Trophoblast cell (in vitro differentiated cells and primary cell): ENCODE data around the gene WDR35.

Experiments
- DNase-seq, 2 donors: peaks; one replicate each; pipeline ENCODE4 v3.0.0-alpha.2; 2016
- H2AFZ ChIP-seq: 2 replicates; pipeline ENCODE4 v1.6.1; 2013; ENCODE audit warnings: low read length, moderate library complexity, mild to moderate bottlenecking; ENCODE audit not compliant: insufficient read depth, poor library complexity
- H2AK5ac ChIP-seq: 2 replicates; pipeline ENCODE4 v1.6.1; 2013; ENCODE audit warnings: mild to moderate bottlenecking, low read length
- H2BK120ac ChIP-seq: 2 replicates; pipeline ENCODE4 v1.6.1; 2013; ENCODE audit warnings: low read length, mild to moderate bottlenecking, moderate library complexity; ENCODE audit not compliant: insufficient read depth, poor library complexity
- H2BK12ac ChIP-seq: 2 replicates; pipeline ENCODE4 v1.6.1; 2013; ENCODE audit warnings: mild to moderate bottlenecking, low read length, moderate library complexity
- H2BK5ac ChIP-seq: 2 replicates; pipeline ENCODE4 v1.6.1; 2013; ENCODE audit warnings: low read length, low read depth, moderate library complexity, mild to moderate bottlenecking; ENCODE audit not compliant: poor library complexity
- H3K14ac ChIP-seq: 2 replicates; pipeline ENCODE4 v1.6.1; 2013; ENCODE audit warnings: mild to moderate bottlenecking, low read length
- H3K18ac ChIP-seq: 2 replicates; pipeline ENCODE4 v1.6.1; 2013; ENCODE audit warnings: mild to moderate bottlenecking, low read length
- H3K23ac ChIP-seq: 2 replicates; pipeline ENCODE4 v1.6.1; 2013; ENCODE audit warnings: low read length
- H3K27ac ChIP-seq: 2 replicates; pipeline ENCODE4 v1.5.1; 2013; ENCODE audit warnings: low read depth, mild to moderate bottlenecking, inconsistent platforms, low read length, moderate library complexity
- H3K27me3 ChIP-seq: 2 replicates; pipeline ENCODE4 v1.6.1; 2013; ENCODE audit warnings: inconsistent platforms, mild to moderate bottlenecking, low read length, moderate library complexity; ENCODE audit not compliant: insufficient read depth
- H3K36me3 ChIP-seq, 2 experiments: 1 replicate in 1 of 2; 2 replicates in 1 of 2; pipeline ENCODE4 v1.6.1; 2013; ENCODE audit warnings: low read length in 2 of 2, mild to moderate bottlenecking in 2 of 2, moderate library complexity in 1 of 2; ENCODE audit not compliant: insufficient read depth in 2 of 2, control insufficient read depth in 1 of 2
- H3K4ac ChIP-seq: 2 replicates; pipeline ENCODE4 v1.6.1; 2013; ENCODE audit warnings: low read depth, mild to moderate bottlenecking, low read length, moderate library complexity
- H3K4me1 ChIP-seq, 2 experiments: 1 replicate in 1 of 2; 2 replicates in 1 of 2; pipeline ENCODE4 v1.6.1; 2013; ENCODE audit warnings: low read length in 2 of 2, mild to moderate bottlenecking in 2 of 2, moderate library complexity in 1 of 2; ENCODE audit not compliant: insufficient read depth in 2 of 2, control insufficient read depth in 1 of 2
- H3K4me2 ChIP-seq: 2 replicates; pipeline ENCODE4 v1.6.1; 2013; ENCODE audit warnings: inconsistent platforms, mild to moderate bottlenecking, low read length, moderate library complexity
- H3K4me3 ChIP-seq: 2 replicates; pipeline ENCODE4 v1.5.1; 2013; ENCODE audit warnings: mild to moderate bottlenecking, low read depth, low read length, inconsistent platforms
- H3K79me1 ChIP-seq: one replicate; pipeline ENCODE4 v1.6.1; 2013; ENCODE audit warnings: low read length
- H3K79me2 ChIP-seq: 2 replicates; pipeline ENCODE4 v1.6.1; 2013; ENCODE audit warnings: low read length, mild to moderate bottlenecking; ENCODE audit not compliant: control insufficient read depth, insufficient read depth, poor library complexity
- H3K9ac ChIP-seq: 2 replicates; pipeline ENCODE4 v1.6.1; 2013; ENCODE audit warnings: mild to moderate bottlenecking, low read length
- H3K9me3 ChIP-seq: 2 replicates; pipeline ENCODE4 v1.6.1; 2013; ENCODE audit warnings: low read depth, mild to moderate bottlenecking, control low read depth, inconsistent platforms, low read length; ENCODE audit not compliant: insufficient read depth
- H4K12ac ChIP-seq: 2 replicates; pipeline ENCODE4 v1.6.1; 2013; ENCODE audit warnings: low read depth, mild to moderate bottlenecking, low read length, moderate library complexity
- H4K8ac ChIP-seq: 2 replicates; pipeline ENCODE4 v1.6.1; 2013; ENCODE audit warnings: low read depth, mild to moderate bottlenecking, low read length, moderate library complexity
- H4K91ac ChIP-seq: one replicate; pipeline ENCODE4 v1.6.1; 2013; ENCODE audit warnings: low read depth, mild to moderate bottlenecking, low read length, moderate library complexity
- WGBS: extraction: QIAGEN DNeasy Blood & Tissue Kit; methylation state at CpG from one replicate; pipeline ENCODE4 v1.1.7; 2013; ENCODE audit warnings: missing lambda C conversion rate; ENCODE audit not compliant: insufficient read length, insufficient coverage; ENCODE audit errors: extremely low coverage; 5-methylcytosine and 5-hydroxymethylcytosine counted together

WDR35 gene

DNA sequence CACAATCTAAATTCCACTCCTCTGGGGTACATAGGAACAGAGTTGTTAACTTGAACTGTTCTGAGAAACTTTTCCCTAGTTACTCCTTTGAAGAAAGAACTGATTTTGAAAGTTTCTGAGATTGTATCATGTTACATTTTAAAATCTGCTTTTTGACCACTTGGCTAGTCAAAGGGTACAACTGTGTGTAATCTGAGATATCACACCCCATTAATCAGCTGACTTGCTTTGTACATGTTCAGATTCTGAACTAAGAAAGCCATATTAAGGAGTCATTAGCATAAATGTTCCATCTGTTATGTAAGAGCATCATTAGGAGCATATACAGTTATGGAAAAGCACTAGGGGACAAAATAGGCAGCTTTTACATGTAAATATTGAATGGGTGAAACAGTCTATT lies 3.8 kb upstream of the WDR35 start:
- Histone ChIP-seq H3K4me1 (peaks cover 0 to 4% of the 10 kb centered on the region in 2 experiments), H3K4me3 (no peak overlapping the region), H3K27me3 (no peaks in the 10 kb centered on the region), H2AK5ac (no peak overlapping the region), H3K9ac (no peak overlapping the region), H3K79me2 (peaks cover 2% of the 10 kb centered on the region), H2BK5ac (no peak overlapping the region), H4K8ac (no peak overlapping the region), H3K4me2 (no peak overlapping the region), H4K91ac (no peak overlapping the region), H3K14ac (no peak overlapping the region), H4K12ac (no peak overlapping the region), H2AFZ (no peak overlapping the region), H2BK12ac (no peak overlapping the region), H3K4ac (no peak overlapping the region), H3K79me1 (peaks cover 2% of the 10 kb centered on the region), H2BK120ac (no peak overlapping the region), H3K18ac (no peak overlapping the region), H3K36me3 (peaks cover 5% of the 10 kb centered on the region in 2 experiments), H3K9me3 (no peaks in the 10 kb centered on the region), H3K27ac (no peak overlapping the region), H3K23ac (no peak overlapping the region)
- no peak for DNase-seq

DNA sequence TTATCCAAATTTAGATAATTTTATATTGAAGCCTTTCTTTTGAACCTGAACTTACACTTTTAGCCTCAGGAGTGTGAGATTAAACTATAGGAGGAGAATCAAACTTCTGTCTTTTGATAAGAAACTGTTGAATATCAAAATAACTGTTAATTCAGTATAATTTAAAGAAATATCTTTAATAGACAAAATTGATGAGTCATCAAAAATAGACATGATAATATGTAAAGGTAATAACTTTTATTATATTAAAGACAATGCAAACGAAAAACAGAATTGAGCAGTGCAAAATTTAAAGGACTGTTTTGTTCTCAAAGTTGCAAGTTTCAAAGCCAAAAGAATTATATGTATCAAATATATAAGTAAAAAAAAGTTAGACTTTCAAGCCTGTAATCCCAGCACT lies 2.0 kb upstream of the WDR35 start:
- Histone ChIP-seq H3K18ac (no peak overlapping the region), H3K27ac (no peak overlapping the region), H2AFZ (no peak overlapping the region), H3K4me2 (no peak overlapping the region), H3K14ac (no peak overlapping the region), H4K91ac (no peak overlapping the region), H3K4me1 (peaks cover 0 to 4% of the 10 kb centered on the region in 2 experiments), H4K8ac (no peak overlapping the region), H3K79me1 (peaks cover 2% of the 10 kb centered on the region), H3K79me2 (peaks cover 2% of the 10 kb centered on the region), H3K9me3 (no peaks in the 10 kb centered on the region), H2BK120ac (no peak overlapping the region), H4K12ac (no peak overlapping the region), H3K4ac (no peak overlapping the region), H3K23ac (no peak overlapping the region), H2BK5ac (no peak overlapping the region), H3K27me3 (no peaks in the 10 kb centered on the region), H3K9ac (no peak overlapping the region), H3K4me3 (no peak overlapping the region), H3K36me3 (peaks cover 2 to 5% of the 10 kb centered on the region in 2 experiments), H2AK5ac (no peak overlapping the region), H2BK12ac (no peak overlapping the region)
- no CpG with 5 or more reads among the region's 1 CpG for WGBS
- no peak for DNase-seq

DNA sequence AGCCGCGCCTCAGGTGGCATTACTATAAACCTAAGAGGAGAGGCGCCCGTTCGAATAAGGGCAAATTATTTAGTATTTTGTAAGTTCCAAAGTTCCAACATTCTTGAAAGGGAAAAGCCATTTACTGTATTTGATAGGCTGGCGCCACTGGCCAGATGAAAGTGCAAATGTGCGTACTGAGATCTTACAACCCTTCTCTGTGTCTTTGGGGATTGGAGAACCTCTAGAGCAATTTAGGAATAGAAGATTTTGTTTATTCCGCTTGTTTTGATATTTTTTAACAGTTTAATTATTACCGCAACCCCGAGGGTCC lies 467 bp upstream of the WDR35 start:
- peak overlapping the region; percentile 86 for H4K12ac ChIP-seq
- WGBS = no CpG with 5 or more reads among the region's 10 CpGs
- H3K4me2 ChIP-seq = peak overlapping the region; percentile 79
- H2AFZ ChIP-seq = peak overlapping the region; percentile 85
- H2BK12ac ChIP-seq = no peak overlapping the region
- peak overlapping the region; percentile 90 for H3K4me3 ChIP-seq
- H3K36me3 ChIP-seq = peaks cover 0 to 5% of the 10 kb centered on the region in 2 experiments
- no peaks in the 10 kb centered on the region for H3K27me3 ChIP-seq
- H3K14ac ChIP-seq = peak overlapping the region; percentile 73
- H3K27ac ChIP-seq = no peak overlapping the region
- peak overlapping the region; percentile 96 for H4K8ac ChIP-seq
- H2BK120ac ChIP-seq = no peak overlapping the region
- H3K18ac ChIP-seq = no peak overlapping the region
- H2BK5ac ChIP-seq = no peak overlapping the region
- no peak for DNase-seq
- H3K79me1 ChIP-seq = peaks cover 2% of the 10 kb centered on the region
- H3K23ac ChIP-seq = no peak overlapping the region
- H3K9me3 ChIP-seq = no peaks in the 10 kb centered on the region
- H4K91ac ChIP-seq = peak overlapping the region; percentile 76
- no peak overlapping the region for H3K9ac ChIP-seq
- peaks cover 0 to 4% of the 10 kb centered on the region in 2 experiments for H3K4me1 ChIP-seq
- peaks cover 2% of the 10 kb centered on the region for H3K79me2 ChIP-seq
- no peak overlapping the region for H2AK5ac ChIP-seq
- no peak overlapping the region for H3K4ac ChIP-seq

DNA sequence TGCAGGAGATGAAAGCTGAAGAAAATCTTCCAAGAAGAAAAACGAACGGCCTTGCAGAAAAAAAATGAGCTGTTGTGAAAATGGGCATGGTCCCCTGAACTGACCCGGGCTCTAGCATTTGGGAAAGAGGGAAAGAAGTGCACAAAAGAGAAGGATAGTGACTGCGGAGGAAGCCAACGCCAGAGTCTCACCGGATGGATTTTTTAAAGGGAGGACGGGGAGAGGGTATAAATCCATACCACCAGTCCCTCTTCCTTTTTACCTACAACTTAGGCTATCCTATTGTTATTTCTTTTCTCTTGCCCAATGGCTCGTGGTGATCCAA lies 601 bp downstream of the WDR35 start:
- Histone ChIP-seq H3K9me3 (peaks cover 3% of the 10 kb centered on the region), H3K79me1 (peaks cover 2% of the 10 kb centered on the region), H3K4ac (no peak overlapping the region), H3K36me3 (no peaks in the 10 kb centered on the region), H2BK12ac (no peak overlapping the region), H3K9ac (no peak overlapping the region), H3K14ac (no peak overlapping the region), H3K79me2 (peaks cover 2% of the 10 kb centered on the region), H2BK5ac (no peak overlapping the region), H2BK120ac (no peak overlapping the region), H3K18ac (no peak overlapping the region), H3K27ac (no peak overlapping the region), H4K8ac (no peak overlapping the region), H3K4me1 (peaks cover 0 to 4% of the 10 kb centered on the region in 2 experiments), H3K4me2 (peak overlapping the region; percentile 79), H4K12ac (no peak overlapping the region), H3K4me3 (peak overlapping the region; percentile 90), H2AFZ (peak overlapping the region; percentile 46), H3K23ac (no peak overlapping the region), H3K27me3 (no peaks in the 10 kb centered on the region), H2AK5ac (no peak overlapping the region), H4K91ac (no peak overlapping the region)
- no peak for DNase-seq
- WGBS = no CpG with 5 or more reads among the region's 8 CpGs
